ENCODE data around the gene ASIP. TPM values are rescaled to one million over a fixed set of nuclear protein-coding genes. Genes with fewer than 3 reads are reported as not detected.
A peak's percentile ranks its signal among the peaks of the same experiment; 100 is the strongest.

ASIP gene
- total and polyA plus RNA-seq, 2 of the 13 experiments (the other 11 are each of a cell fraction or from before 2014, with no cell fraction given), result not detected

- peak; percentile 84 for TF ChIP-seq GATAD1 (CRISPR knock-in tag; IDR thresholded peaks at IDR 0.05)
- peak; percentile 46; the same call in 1 of the 2 replicates for TF ChIP-seq MZF1 (CRISPR knock-in tag; IDR thresholded peaks at IDR 0.05; ENCODE audit: borderline replicate concordance)
- no peak for TF ChIP-seq ZFP36L1 (CRISPR knock-in tag; IDR thresholded peaks at IDR 0.05)
- TF ChIP-seq, protein P1, sequence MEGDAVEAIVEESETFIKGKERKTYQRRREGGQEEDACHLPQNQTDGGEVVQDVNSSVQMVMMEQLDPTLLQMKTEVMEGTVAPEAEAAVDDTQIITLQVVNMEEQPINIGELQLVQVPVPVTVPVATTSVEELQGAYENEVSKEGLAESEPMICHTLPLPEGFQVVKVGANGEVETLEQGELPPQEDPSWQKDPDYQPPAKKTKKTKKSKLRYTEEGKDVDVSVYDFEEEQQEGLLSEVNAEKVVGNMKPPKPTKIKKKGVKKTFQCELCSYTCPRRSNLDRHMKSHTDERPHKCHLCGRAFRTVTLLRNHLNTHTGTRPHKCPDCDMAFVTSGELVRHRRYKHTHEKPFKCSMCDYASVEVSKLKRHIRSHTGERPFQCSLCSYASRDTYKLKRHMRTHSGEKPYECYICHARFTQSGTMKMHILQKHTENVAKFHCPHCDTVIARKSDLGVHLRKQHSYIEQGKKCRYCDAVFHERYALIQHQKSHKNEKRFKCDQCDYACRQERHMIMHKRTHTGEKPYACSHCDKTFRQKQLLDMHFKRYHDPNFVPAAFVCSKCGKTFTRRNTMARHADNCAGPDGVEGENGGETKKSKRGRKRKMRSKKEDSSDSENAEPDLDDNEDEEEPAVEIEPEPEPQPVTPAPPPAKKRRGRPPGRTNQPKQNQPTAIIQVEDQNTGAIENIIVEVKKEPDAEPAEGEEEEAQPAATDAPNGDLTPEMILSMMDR (CRISPR knock-in tag; IDR thresholded peaks at IDR 0.05), result peak; percentile 100
- no peak for TF ChIP-seq ZNF260 (CRISPR knock-in tag; IDR thresholded peaks at IDR 0.05; ENCODE audit: borderline replicate concordance, low read depth)
- TF ChIP-seq ZNF33A (CRISPR knock-in tag; IDR thresholded peaks at IDR 0.05; ENCODE audit: borderline replicate concordance), result no peak
- TF ChIP-seq TEF (CRISPR knock-in tag; IDR thresholded peaks at IDR 0.05), result no peak
- peak; percentile 98 for TF ChIP-seq ERF (CRISPR knock-in tag; IDR thresholded peaks at IDR 0.05)
- TF ChIP-seq RBM22 (optimal IDR thresholded peaks at IDR 0.05; ENCODE audit: low read length), result peak; percentile 56
- 0 out of 2 replicates have a peak, but pooled peaks have one; percentile 58 for TF ChIP-seq FIP1L1 (IDR thresholded peaks at IDR 0.05; ENCODE audit: borderline replicate concordance, insufficient read depth, low read depth, low read length)
- TF ChIP-seq, protein P2, sequence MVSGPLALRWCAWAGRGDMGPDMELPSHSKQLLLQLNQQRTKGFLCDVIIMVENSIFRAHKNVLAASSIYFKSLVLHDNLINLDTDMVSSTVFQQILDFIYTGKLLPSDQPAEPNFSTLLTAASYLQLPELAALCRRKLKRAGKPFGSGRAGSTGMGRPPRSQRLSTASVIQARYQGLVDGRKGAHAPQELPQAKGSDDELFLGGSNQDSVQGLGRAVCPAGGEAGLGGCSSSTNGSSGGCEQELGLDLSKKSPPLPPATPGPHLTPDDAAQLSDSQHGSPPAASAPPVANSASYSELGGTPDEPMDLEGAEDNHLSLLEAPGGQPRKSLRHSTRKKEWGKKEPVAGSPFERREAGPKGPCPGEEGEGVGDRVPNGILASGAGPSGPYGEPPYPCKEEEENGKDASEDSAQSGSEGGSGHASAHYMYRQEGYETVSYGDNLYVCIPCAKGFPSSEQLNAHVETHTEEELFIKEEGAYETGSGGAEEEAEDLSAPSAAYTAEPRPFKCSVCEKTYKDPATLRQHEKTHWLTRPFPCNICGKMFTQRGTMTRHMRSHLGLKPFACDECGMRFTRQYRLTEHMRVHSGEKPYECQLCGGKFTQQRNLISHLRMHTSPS (CRISPR knock-in tag; IDR thresholded peaks at IDR 0.05; ENCODE audit: low read depth), result peak; percentile 74; the same call in 1 of the 2 replicates
- no peak; the same call in 1 of the 2 replicates for TF ChIP-seq ZBTB49 (CRISPR knock-in tag; IDR thresholded peaks at IDR 0.05; ENCODE audit: borderline replicate concordance)
- peak; percentile 97 for TF ChIP-seq AHR (CRISPR knock-in tag; IDR thresholded peaks at IDR 0.05)
- TF ChIP-seq SIN3A (IDR thresholded peaks at IDR 0.05; ENCODE audit: borderline replicate concordance, low read depth, low read length), result no peak
- peak; percentile 86 for TF ChIP-seq PATZ1 (CRISPR knock-in tag; IDR thresholded peaks at IDR 0.05)
- no peak for TF ChIP-seq ATF1 (CRISPR knock-in tag; IDR thresholded peaks at IDR 0.05)
- no peak for TF ChIP-seq ZNF562 (CRISPR knock-in tag; IDR thresholded peaks at IDR 0.05; ENCODE audit: borderline replicate concordance)
- 0 out of 2 replicates have a peak, but pooled peaks have one; percentile 33 for TF ChIP-seq ZNF766 (CRISPR knock-in tag; IDR thresholded peaks at IDR 0.05; ENCODE audit: borderline replicate concordance)
- TF ChIP-seq EEA1 (CRISPR knock-in tag; IDR thresholded peaks at IDR 0.05; ENCODE audit: borderline replicate concordance), result no peak; the same call in 1 of the 2 replicates
- peak; percentile 99 for TF ChIP-seq ZNF772 (CRISPR knock-in tag; IDR thresholded peaks at IDR 0.05)
These were observed 71.5 kb downstream of the ASIP start (continued) for GRCh38 chr20:34312544-34313217.

All from HepG2 (cell line).